Astrocyte of the cerebellum (primary cell): ENCODE data around the gene NPEPPS.

ENCODE experiments used
- DNase-seq: peaks from one replicate; pipeline ENCODE4 v3.0.0-alpha.2; 2011; ENCODE audit warnings: low read depth
- H3K4me3 ChIP-seq: 2 replicates; pipeline ENCODE4 v1.5.1; 2011; ENCODE audit warnings: mild to moderate bottlenecking, low read depth, low read length, moderate library complexity
- CTCF ChIP-seq: IDR thresholded peaks from 2 replicates; pipeline ENCODE4 v1.5.1; 2012; ENCODE audit warnings: low read length, low read depth, moderate library complexity, mild to moderate bottlenecking; ENCODE audit errors: missing control alignments
- in situ Hi-C: cut with HindIII; loops from 2 replicates; pipeline ENCODE4 v1.10.0; 2017; ENCODE audit warnings: low sequenced_read_pairs

NPEPPS gene

GRCh38 chr17:47649972-47650524 is 119.1 kb downstream of the NPEPPS start:
- H3K4me3 ChIP-seq, result peak overlapping the region; percentile 71
- no peak for DNase-seq
- no peak for TF ChIP-seq CTCF
- in situ Hi-C loops, result no loop called here

- peak overlapping the region; percentile 71 for H3K4me3 ChIP-seq
- DNase-seq, result peak; percentile 84
- TF ChIP-seq CTCF, result no peak
- in situ Hi-C loops, result no loop called here
Measured at GRCh38 chr17:47650525-47651522, 119.9 kb downstream of the NPEPPS start.

- in situ Hi-C loops, result no loop called here
- no peak overlapping the region for H3K4me3 ChIP-seq
- TF ChIP-seq CTCF, result no peak
- no peak for DNase-seq
Measured at GRCh38 chr17:47651704-47652103, 120.8 kb downstream of the NPEPPS start.

GRCh38 chr17:47652570-47652969 is 121.7 kb downstream of the NPEPPS start:
- no peak overlapping the region for H3K4me3 ChIP-seq
- no peak for TF ChIP-seq CTCF
- in situ Hi-C loops, result no loop called here
- DNase-seq, result no peak

GRCh38 chr17:47653442-47653841 is 122.5 kb downstream of the NPEPPS start:
- no peak for DNase-seq
- in situ Hi-C loops, result no loop called here
- H3K4me3 ChIP-seq, result no peak overlapping the region
- TF ChIP-seq CTCF, result no peak

GRCh38 chr17:47654991-47655390 is 124.1 kb downstream of the NPEPPS start:
- H3K4me3 ChIP-seq, result no peak overlapping the region
- DNase-seq, result no peak
- in situ Hi-C loops, result no loop called here
- TF ChIP-seq CTCF, result no peak
